ENCODE data around the gene UGT1A3. TPM values are rescaled to one million over a fixed set of nuclear protein-coding genes. Genes with fewer than 3 reads are reported as not detected.

The UGT1A3 gene
- total and polyA plus RNA-seq, 10 of the 15 experiments (the other 5 are each of a cell fraction or from before 2014, with no cell fraction given), result not detected

GRCh38 chr2:233821196-233821595 is 92.4 kb downstream of the UGT1A3 start:
- FAIRE-seq (no peak), ATAC-seq (no peak), DNase-seq (ENCODE audit: low read depth, low spot score) (no peak)
- Histone ChIP-seq H3K36me3 (ENCODE audit: control insufficient read depth in 2 of 2, insufficient read depth in 2 of 2, low read length in 1 of 2) (no peaks in the 10 kb centered on the region), H3K27me3 (replicated peaks in 1 of 2; ENCODE audit: control insufficient read depth in 2 of 2, insufficient read depth in 2 of 2, low read length in 1 of 2) (no peaks in the 10 kb centered on the region; a peak in 3 of 4 replicates), H3K9me3 (replicated peaks; ENCODE audit: control insufficient read depth, insufficient read depth, low read length) (no peaks in the 10 kb centered on the region), H3K4me1 (ENCODE audit: control insufficient read depth, insufficient read depth, low read length) (no peaks in the 10 kb centered on the region), H3K4me3 (no peak overlapping the region), H3K27ac (ENCODE audit: control insufficient read depth, insufficient read depth) (no peak overlapping the region), H3K9ac (ENCODE audit: control insufficient read depth, insufficient read depth, low read length) (no peak overlapping the region), H3K4me2 (ENCODE audit: control insufficient read depth, insufficient read depth) (no peak overlapping the region), H4K20me1 (ENCODE audit: control insufficient read depth, insufficient read depth) (no peaks in the 10 kb centered on the region), H3K79me2 (ENCODE audit: control insufficient read depth, insufficient read depth, low read length) (no peaks in the 10 kb centered on the region), H2AFZ (ENCODE audit: control insufficient read depth, low read depth, low read length) (no peak overlapping the region)
- in situ Hi-C loops (cut with MboI), result no loop called here
- WGBS (ENCODE audit: insufficient coverage, insufficient replicate concordance, low lambda C conversion rate, missing lambda C conversion rate), result 14% methylated on average over 3 of the region's 3 CpGs
- intact Hi-C loops (cut with micrococcal nuclease; ENCODE audit: unreplicated experiment), result no loop called here
- ChIA-PET RAD21 (ENCODE audit: unreplicated experiment) (no interaction called here), SMC1A (ENCODE audit: uncharacterized antibody, unreplicated experiment) (interaction anchor here (1.0 kb wide), 1 partner anchor 8 kb away, joined by 3 read pairs; no protein-coding TSS in a partner anchor), POLR2A (no interaction called here), CTCF (no interaction called here)
- BruUV-seq (replicated peaks), result no TSS peak
- no peak for TF ChIP-seq NFYA (IDR thresholded peaks at IDR 0.05; ENCODE audit: borderline replicate concordance, low read depth, low read length)
- TF ChIP-seq KLF5 (IDR thresholded peaks at IDR 0.05; ENCODE audit: partially characterized antibody), result no peak
- TF ChIP-seq CREM (IDR thresholded peaks at IDR 0.05; ENCODE audit: low read depth), result no peak
- no peak for TF ChIP-seq MEF2B (IDR thresholded peaks at IDR 0.05; ENCODE audit: partially characterized antibody, poor library complexity, severe bottlenecking)
- no peak for TF ChIP-seq ZBTB40 (IDR thresholded peaks at IDR 0.05; ENCODE audit: borderline replicate concordance)
- no peak for TF ChIP-seq NFIC (IDR thresholded peaks at IDR 0.05; ENCODE audit: low read depth, low read length)
- no peak for TF ChIP-seq REST (IDR thresholded peaks at IDR 0.05; ENCODE audit: low read depth, low read length)
- no peak for TF ChIP-seq CREB1 (IDR thresholded peaks at IDR 0.05; ENCODE audit: low read depth)
- no peak for TF ChIP-seq BACH1 (IDR thresholded peaks at IDR 0.05; ENCODE audit: borderline replicate concordance)
- TF ChIP-seq ZNF622 (IDR thresholded peaks at IDR 0.05), result no peak
- no peak for TF ChIP-seq TCF3 (IDR thresholded peaks at IDR 0.05; ENCODE audit: borderline replicate concordance, insufficient read depth, low read depth, low read length)
- TF ChIP-seq ZBED1 (IDR thresholded peaks at IDR 0.05; ENCODE audit: borderline replicate concordance), result no peak
- no peak for TF ChIP-seq NBN (IDR thresholded peaks at IDR 0.05)
- TF ChIP-seq EGR1 (IDR thresholded peaks at IDR 0.05; ENCODE audit: borderline replicate concordance in 1 of 2, low read depth in 2 of 2, low read length in 2 of 2), result no peak
- no peak for TF ChIP-seq NKRF (conservative IDR thresholded peaks at IDR 0.05)
- TF ChIP-seq NRF1 (conservative IDR thresholded peaks at IDR 0.05; ENCODE audit: low read depth, low read length), result no peak
- TF ChIP-seq SREBF2 (IDR thresholded peaks at IDR 0.05; ENCODE audit: low read length), result no peak

All from GM12878 (cell line).